ENCODE results near the gene UBE2Q1. TPM values are rescaled to one million over a fixed set of nuclear protein-coding genes. Genes with fewer than 3 reads are reported as not detected.

The UBE2Q1 gene
- total RNA-seq, 1 experiment from 2014 or later, result 70.9 TPM

GRCh38 chr1:154595621-154596020 is 37.2 kb upstream of the UBE2Q1 start:
- BruUV-seq (replicated peaks), result no TSS peak
- intact Hi-C loops (cut with micrococcal nuclease), result no loop called here
- TF ChIP-seq ZNF274 (IDR thresholded peaks at IDR 0.05; ENCODE audit: low read depth, low read length) (no peak), EGR1 (IDR thresholded peaks at IDR 0.05; ENCODE audit: low read depth) (no peak), ZBTB33 (IDR thresholded peaks at IDR 0.05; ENCODE audit: extremely low read depth, insufficient replicate concordance, low read length) (no peak), TCF7L2 (IDR thresholded peaks at IDR 0.05; ENCODE audit: borderline replicate concordance, extremely low read depth, insufficient read depth, insufficient read length) (no peak), RAD21 (IDR thresholded peaks at IDR 0.05; ENCODE audit: low read depth) (no peak), EZH2 (IDR thresholded peaks at IDR 0.05) (no peak), POLR2AphosphoS5 (IDR thresholded peaks at IDR 0.05; ENCODE audit: low read depth, low read length) (no peak), POLR2A (IDR thresholded peaks at IDR 0.05; ENCODE audit: borderline replicate concordance, extremely low read depth, insufficient read depth, insufficient read length) (no peak), EZH2phosphoT487 (IDR thresholded peaks at IDR 0.05; ENCODE audit: borderline replicate concordance) (no peak), SP1 (IDR thresholded peaks at IDR 0.05; ENCODE audit: low read depth) (no peak), REST (IDR thresholded peaks at IDR 0.05; ENCODE audit: low read depth) (no peak), ELF1 (IDR thresholded peaks at IDR 0.05; ENCODE audit: borderline replicate concordance, low read depth) (no peak), MAX (IDR thresholded peaks at IDR 0.05) (no peak), FOSL1 (IDR thresholded peaks at IDR 0.05; ENCODE audit: low read depth) (no peak), YY1 (IDR thresholded peaks at IDR 0.05; ENCODE audit: extremely low read depth, insufficient replicate concordance, low read depth, low read length) (no peak), SIN3A (IDR thresholded peaks at IDR 0.05; ENCODE audit: low read depth) (no peak), CEBPB (IDR thresholded peaks at IDR 0.05; ENCODE audit: low read depth) (no peak), CBX3 (IDR thresholded peaks at IDR 0.05; ENCODE audit: low read depth) (no peak), SRF (IDR thresholded peaks at IDR 0.05; ENCODE audit: low read depth) (no peak), ZFX (IDR thresholded peaks at IDR 0.05) (no peak)
- ChIA-PET POLR2A (interaction anchor here (1.1 kb wide), 1 partner anchor 10 kb away, joined by 4 read pairs; no protein-coding TSS in a partner anchor), RAD21 (ENCODE audit: low non-redundant PET in 1 of 2, low total read pairs in 2 of 2, uncharacterized antibody in 2 of 2, unreplicated experiment in 2 of 2) (no interaction called here), CTCF (interaction anchor here (1.2 kb wide), 1 partner anchor 36 kb away, joined by 4 read pairs; no protein-coding TSS in a partner anchor)
- H2AFZ ChIP-seq (ENCODE audit: low read depth, low read length, poor library complexity, severe bottlenecking), result no peak overlapping the region
- peaks cover 4% of the 10 kb centered on the region; the same call in 1 of the 2 replicates for H4K20me1 ChIP-seq (ENCODE audit: insufficient read depth)
- no peak overlapping the region for H3K4me3 ChIP-seq (replicated peaks in 1 of 2; ENCODE audit: low read depth in 1 of 2, low read length in 2 of 2)
- H3K4me2 ChIP-seq (ENCODE audit: low read length), result no peak overlapping the region
- no peaks in the 10 kb centered on the region for H3K27me3 ChIP-seq (ENCODE audit: insufficient read depth, low read length)
- H3K4me1 ChIP-seq (ENCODE audit: control insufficient read depth in 1 of 2, insufficient read depth in 2 of 2, low read length in 2 of 2), result no peaks in the 10 kb centered on the region
- no peaks in the 10 kb centered on the region for H3K9me3 ChIP-seq (ENCODE audit: control insufficient read depth in 1 of 2, insufficient read depth in 1 of 2, low read depth in 1 of 2, low read length in 2 of 2)
- no peaks in the 10 kb centered on the region for H3K9me2 ChIP-seq (ENCODE audit: insufficient read depth)
- no peak for ATAC-seq
- peaks cover 26% of the 10 kb centered on the region for H3K79me2 ChIP-seq (ENCODE audit: insufficient read depth, low read length)
- H3K27ac ChIP-seq (ENCODE audit: low read depth, low read length), result no peak overlapping the region
- H3K9ac ChIP-seq (ENCODE audit: low read length), result no peak overlapping the region
- H3K36me3 ChIP-seq (ENCODE audit: control insufficient read depth in 1 of 2, insufficient read depth in 2 of 2, low read length in 2 of 2), result peaks cover 55 to 69% of the 10 kb centered on the region in 2 experiments; a peak in 3 of 4 replicates
- no peak for DNase-seq (ENCODE audit: low read depth, low spot score)
